ENCODE data around the gene ITIH4. TPM values are rescaled to one million over a fixed set of nuclear protein-coding genes. Genes with fewer than 3 reads are reported as not detected.

Gene ITIH4
- total RNA-seq, 1 donor from 2014 or later: 0.26 TPM

DNA sequence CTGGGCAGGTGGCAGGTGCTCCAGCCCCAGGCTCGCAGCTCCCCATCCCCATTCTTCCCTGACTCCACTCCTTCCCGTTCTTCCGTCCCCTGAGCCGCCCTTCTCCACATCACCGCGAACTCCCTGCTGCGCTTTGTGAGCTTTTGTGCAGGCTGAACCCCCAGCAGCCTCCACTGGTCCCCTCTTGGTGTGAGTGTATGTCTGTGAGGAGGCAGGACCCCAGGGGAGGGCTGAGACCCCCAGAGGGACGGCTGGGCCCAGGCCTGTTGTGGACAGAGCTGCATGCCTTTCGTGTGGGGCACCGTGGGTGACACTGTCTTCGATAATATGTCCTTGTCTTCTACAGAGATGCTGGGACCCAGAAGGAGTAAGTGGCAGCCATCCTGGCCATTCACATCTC, 43.2 kb downstream of the ITIH4 start:
- H3K27me3 ChIP-seq (ENCODE audit: control insufficient read depth, insufficient read depth, low read length): peaks cover 8% of the 10 kb centered on the region
- TF ChIP-seq CTCF (IDR thresholded peaks at IDR 0.05; ENCODE audit: insufficient read depth, low read length, severe bottlenecking): no peak
- FAIRE-seq: no peak
- no peak overlapping the region for H3K4me3 ChIP-seq (ENCODE audit: low read depth, low read length)
- no peak for DNase-seq (ENCODE audit: low read depth)
- H3K36me3 ChIP-seq (ENCODE audit: control insufficient read depth, insufficient read depth, low read length): no peaks in the 10 kb centered on the region

DNA sequence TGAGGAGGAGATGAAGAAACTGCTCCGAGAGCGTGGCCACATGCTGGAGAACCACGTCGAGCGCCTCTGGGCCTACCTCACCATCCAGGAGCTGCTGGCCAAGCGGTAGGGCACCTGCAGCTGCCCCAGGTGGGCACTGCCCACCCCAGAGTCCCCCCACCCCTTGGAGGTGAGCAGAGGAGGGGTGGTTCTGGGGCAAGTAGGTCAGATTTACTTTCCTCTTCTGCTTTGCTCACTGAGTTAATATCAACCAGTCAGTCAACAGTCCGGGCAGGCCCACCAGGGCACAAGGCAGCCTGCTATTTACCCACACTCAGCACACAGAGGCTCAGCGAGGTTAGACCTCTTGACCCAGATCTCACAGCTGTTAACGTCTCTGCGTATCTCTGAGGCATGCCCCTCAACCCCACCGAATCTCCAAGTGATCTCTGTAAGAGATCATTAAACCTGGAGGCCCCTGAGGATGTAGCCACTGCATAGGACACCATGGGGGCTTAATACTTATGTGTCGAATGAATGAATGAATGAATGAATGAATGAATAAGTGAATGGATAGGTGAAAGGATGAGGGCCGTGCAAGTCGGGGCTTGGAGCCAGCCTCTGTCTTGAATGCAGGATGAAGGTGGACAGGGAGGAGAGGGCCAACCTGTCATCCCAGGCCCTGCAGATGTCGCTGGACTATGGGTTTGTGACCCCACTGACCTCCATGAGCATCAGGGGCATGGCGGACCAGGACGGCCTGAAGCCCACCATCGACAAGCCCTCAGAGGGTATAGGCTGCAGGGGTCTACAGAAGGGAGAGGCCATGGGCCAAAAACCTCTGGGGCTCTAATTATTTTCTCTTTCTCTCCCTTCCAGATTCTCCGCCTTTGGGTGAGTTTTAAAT, 43.9 kb downstream of the ITIH4 start:
- Histone ChIP-seq H3K36me3 (ENCODE audit: control insufficient read depth, insufficient read depth, low read length) (no peaks in the 10 kb centered on the region), H3K27me3 (ENCODE audit: control insufficient read depth, insufficient read depth, low read length) (peaks cover 10% of the 10 kb centered on the region), H3K4me3 (ENCODE audit: low read depth, low read length) (no peak overlapping the region)
- FAIRE-seq (peak; percentile 23), DNase-seq (ENCODE audit: low read depth) (no peak)
- no peak for TF ChIP-seq CTCF (IDR thresholded peaks at IDR 0.05; ENCODE audit: insufficient read depth, low read length, severe bottlenecking)

DNA sequence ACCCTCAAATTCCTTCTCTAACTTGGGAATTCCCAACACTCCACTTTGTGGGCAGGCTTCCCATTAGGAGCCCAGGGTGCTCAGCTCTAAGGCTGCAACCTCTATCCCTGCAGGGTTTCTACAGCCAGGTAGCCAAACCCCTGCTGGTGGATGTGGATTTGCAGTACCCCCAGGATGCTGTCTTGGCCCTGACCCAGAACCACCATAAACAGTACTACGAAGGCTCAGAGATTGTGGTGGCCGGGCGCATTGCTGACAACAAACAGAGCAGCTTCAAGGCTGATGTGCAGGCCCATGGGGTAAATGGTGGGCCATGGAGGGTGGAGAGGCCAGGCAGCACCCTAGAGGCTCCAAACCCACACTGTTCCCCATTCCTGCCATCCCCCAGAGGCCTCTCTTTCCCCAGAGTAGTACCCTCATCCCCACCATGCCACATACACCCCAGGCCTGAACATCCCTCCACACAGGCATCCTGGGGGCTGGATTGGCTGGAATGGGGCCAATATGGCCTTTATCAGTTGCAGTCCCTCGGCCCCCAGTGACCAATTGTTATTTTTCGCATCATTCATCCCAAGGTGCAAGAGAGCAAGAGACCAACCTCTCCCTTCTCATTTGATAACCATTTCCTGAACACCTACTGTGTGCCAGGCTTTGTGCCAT, 45.4 kb downstream of the ITIH4 start:
- DNase-seq (ENCODE audit: low read depth) (no peak), FAIRE-seq (no peak)
- Histone ChIP-seq H3K27me3 (ENCODE audit: control insufficient read depth, insufficient read depth, low read length) (peaks cover 10% of the 10 kb centered on the region), H3K36me3 (ENCODE audit: control insufficient read depth, insufficient read depth, low read length) (no peaks in the 10 kb centered on the region), H3K4me3 (ENCODE audit: low read depth, low read length) (no peak overlapping the region)
- TF ChIP-seq CTCF (IDR thresholded peaks at IDR 0.05; ENCODE audit: insufficient read depth, low read length, severe bottlenecking): no peak

DNA sequence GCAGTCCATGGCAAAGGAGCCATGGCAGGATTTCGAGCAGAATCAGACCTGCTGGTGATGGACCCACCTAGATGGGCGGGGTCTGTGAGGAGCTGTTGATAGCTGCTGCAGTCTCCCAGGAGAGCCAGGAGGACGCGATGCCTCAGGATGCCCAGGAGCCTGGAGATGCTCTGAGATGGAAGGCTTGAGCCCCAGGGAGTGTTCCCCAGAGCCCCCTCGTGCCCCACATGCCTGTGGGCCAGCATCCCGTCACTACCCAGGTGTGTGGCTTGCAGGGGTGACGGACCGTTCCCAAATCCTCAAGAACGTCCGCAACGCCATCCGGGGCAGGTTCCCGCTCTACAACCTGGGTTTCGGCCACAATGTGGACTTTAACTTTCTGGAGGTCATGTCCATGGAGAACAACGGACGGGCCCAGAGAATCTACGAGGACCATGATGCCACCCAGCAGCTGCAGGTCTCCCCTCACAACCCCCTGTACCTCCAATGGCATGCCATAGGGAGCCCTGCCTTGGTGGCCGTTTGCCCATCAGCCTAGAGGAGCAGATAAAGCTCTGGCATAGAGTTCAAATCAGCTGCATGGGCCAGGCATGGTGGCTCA, 46.4 kb downstream of the ITIH4 start:
- Histone ChIP-seq H3K4me3 (ENCODE audit: low read depth, low read length) (no peak overlapping the region), H3K36me3 (ENCODE audit: control insufficient read depth, insufficient read depth, low read length) (no peaks in the 10 kb centered on the region), H3K27me3 (ENCODE audit: control insufficient read depth, insufficient read depth, low read length) (peaks cover 10% of the 10 kb centered on the region)
- FAIRE-seq: no peak
- no peak for TF ChIP-seq CTCF (IDR thresholded peaks at IDR 0.05; ENCODE audit: insufficient read depth, low read length, severe bottlenecking)
- no peak for DNase-seq (ENCODE audit: low read depth)

GRCh38 chr3:52783211-52783555, 47.3 kb downstream of the ITIH4 start:
- Histone ChIP-seq H3K27me3 (ENCODE audit: control insufficient read depth, insufficient read depth, low read length) (peaks cover 10% of the 10 kb centered on the region), H3K36me3 (ENCODE audit: control insufficient read depth, insufficient read depth, low read length) (no peaks in the 10 kb centered on the region), H3K4me3 (ENCODE audit: low read depth, low read length) (no peak overlapping the region)
- no peak for TF ChIP-seq CTCF (IDR thresholded peaks at IDR 0.05; ENCODE audit: insufficient read depth, low read length, severe bottlenecking)
- DNase-seq (ENCODE audit: low read depth): no peak
- no peak for FAIRE-seq
